Prostate gland (tissue), 2 donors: ENCODE measurements around the gene EEF1G.

Source experiments
- CTCF ChIP-seq, 4 experiments: fragments of 200-600 bp in 2 of 4; fragments of 450-650 bp in 2 of 4; sonication (generic) in 2 of 4; IDR thresholded peaks; 1 replicate in 3 of 4; 2 replicates in 1 of 4; pipeline ENCODE4 v1.5.1; 2016 to 2019; ENCODE audit warnings: antibody characterized with exemption in 4 of 4, mild to moderate bottlenecking in 2 of 4, moderate library complexity in 2 of 4
- POLR2AphosphoS5 ChIP-seq: sonication (generic); formaldehyde crosslinking; IDR thresholded peaks from one replicate; pipeline ENCODE4 v1.6.1; 2017; ENCODE audit warnings: antibody characterized with exemption

GRCh38 chr11:62610814-62611704 lies 37.4 kb upstream of the EEF1G start:
- no peak for TF ChIP-seq CTCF (IDR thresholded peaks at IDR 0.05)
- TF ChIP-seq POLR2AphosphoS5, result no peak
